ENCODE measurements around the gene PBX4.
A peak's percentile ranks its signal among the peaks of the same experiment; 100 is the strongest.

Gene PBX4

DNA sequence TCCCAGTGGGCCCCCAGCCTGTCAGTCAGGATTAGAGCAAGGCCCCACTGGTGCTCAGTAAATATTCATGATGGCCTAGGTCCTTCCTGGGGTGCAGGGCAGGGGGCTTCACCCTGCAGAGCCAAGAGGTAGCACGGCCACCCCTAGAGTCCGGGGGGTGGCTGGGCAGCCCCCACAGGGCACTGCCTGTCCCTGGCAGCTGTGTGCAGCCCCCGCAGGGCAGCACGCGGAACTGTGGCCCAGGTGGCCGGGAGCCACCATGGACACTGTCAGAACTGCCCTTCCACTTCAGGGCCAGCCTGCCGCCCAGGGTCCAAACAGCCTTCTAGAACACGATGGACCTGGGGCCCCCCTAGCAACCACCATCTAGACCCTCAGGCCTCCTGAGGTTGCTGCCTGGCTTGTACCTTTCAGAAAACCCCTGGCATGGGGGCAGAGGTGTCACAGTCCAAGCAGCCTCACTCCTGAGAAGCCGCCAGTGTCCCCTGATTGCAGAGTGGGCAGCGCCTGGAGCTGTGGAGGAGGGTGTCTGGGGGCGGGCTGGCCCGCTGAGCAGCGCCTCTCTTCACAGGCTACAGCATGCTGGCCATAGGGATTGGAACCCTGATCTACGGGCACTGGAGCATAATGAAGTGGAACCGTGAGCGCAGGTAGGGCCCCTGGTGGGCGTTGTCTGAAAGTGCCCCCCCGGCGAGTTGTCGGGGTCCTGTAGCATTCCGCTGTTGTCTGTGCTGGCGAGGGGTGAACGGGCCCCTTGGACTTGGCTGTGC is 92.7 kb downstream of the PBX4 start:
- Histone ChIP-seq H3K4me1 (ENCODE audit: insufficient read depth, low read length, severe bottlenecking) (peaks cover 53% of the 10 kb centered on the region), H3K9me3 (ENCODE audit: low read length) (no peaks in the 10 kb centered on the region), H3K4me2 (ENCODE audit: low read length) (peak overlapping the region; percentile 69), H3K27ac (ENCODE audit: low read depth, low read length, poor library complexity, severe bottlenecking) (peak overlapping the region; percentile 96), H3K79me2 (ENCODE audit: insufficient read depth, low read length) (peaks cover 18% of the 10 kb centered on the region), H3K9ac (ENCODE audit: low read length) (peak overlapping the region; percentile 65; the same call in 1 of the 2 replicates), H3K36me3 (ENCODE audit: insufficient read depth, low read length) (peaks cover 47% of the 10 kb centered on the region), H2AFZ (ENCODE audit: low read length) (no peak overlapping the region), H3F3A (ENCODE audit: insufficient read depth, low read length) (no peaks in the 10 kb centered on the region; the same call in 1 of the 2 replicates), H3K4me3 (ENCODE audit: low read depth, low read length, poor library complexity, severe bottlenecking) (peak overlapping the region; percentile 43), H3K27me3 (ENCODE audit: insufficient read depth, low read length) (no peaks in the 10 kb centered on the region), H4K20me1 (ENCODE audit: insufficient read depth, low read length) (no peaks in the 10 kb centered on the region), H3K9me2 (ENCODE audit: low read depth, low read length) (no peaks in the 10 kb centered on the region)
- TF ChIP-seq, protein P1, sequence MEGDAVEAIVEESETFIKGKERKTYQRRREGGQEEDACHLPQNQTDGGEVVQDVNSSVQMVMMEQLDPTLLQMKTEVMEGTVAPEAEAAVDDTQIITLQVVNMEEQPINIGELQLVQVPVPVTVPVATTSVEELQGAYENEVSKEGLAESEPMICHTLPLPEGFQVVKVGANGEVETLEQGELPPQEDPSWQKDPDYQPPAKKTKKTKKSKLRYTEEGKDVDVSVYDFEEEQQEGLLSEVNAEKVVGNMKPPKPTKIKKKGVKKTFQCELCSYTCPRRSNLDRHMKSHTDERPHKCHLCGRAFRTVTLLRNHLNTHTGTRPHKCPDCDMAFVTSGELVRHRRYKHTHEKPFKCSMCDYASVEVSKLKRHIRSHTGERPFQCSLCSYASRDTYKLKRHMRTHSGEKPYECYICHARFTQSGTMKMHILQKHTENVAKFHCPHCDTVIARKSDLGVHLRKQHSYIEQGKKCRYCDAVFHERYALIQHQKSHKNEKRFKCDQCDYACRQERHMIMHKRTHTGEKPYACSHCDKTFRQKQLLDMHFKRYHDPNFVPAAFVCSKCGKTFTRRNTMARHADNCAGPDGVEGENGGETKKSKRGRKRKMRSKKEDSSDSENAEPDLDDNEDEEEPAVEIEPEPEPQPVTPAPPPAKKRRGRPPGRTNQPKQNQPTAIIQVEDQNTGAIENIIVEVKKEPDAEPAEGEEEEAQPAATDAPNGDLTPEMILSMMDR (IDR thresholded peaks at IDR 0.05; ENCODE audit: low read length) = peak; percentile 33
- no peak for TF ChIP-seq EZH2 (IDR thresholded peaks at IDR 0.05; ENCODE audit: borderline replicate concordance, low read length)

DNA sequence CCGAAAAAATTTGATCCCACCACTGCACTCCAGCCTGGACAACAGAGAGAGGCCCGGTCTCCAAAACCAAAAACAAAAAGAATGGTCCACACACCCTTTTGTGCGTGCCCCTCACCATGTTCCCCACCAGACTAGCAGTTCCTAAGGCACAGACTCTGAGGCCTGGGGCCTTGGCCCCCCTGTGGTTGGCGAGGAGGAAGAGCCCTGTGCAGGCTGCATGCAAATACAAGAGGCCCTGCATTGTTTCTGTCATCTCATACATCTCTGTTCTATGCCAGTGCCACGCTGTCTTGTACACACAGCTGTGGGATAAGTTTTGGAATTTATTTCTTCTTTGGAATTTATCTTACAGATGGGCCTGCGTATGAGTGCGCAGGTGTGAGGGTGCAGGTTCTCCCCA is 94.4 kb downstream of the PBX4 start:
- H3K27me3 ChIP-seq (ENCODE audit: insufficient read depth, low read length) = no peaks in the 10 kb centered on the region
- H3F3A ChIP-seq (ENCODE audit: insufficient read depth, low read length) = no peaks in the 10 kb centered on the region
- peaks cover 64% of the 10 kb centered on the region for H3K4me1 ChIP-seq (ENCODE audit: insufficient read depth, low read length, severe bottlenecking)
- H4K20me1 ChIP-seq (ENCODE audit: insufficient read depth, low read length) = no peaks in the 10 kb centered on the region
- H2AFZ ChIP-seq (ENCODE audit: low read length) = no peak overlapping the region
- H3K4me3 ChIP-seq (ENCODE audit: low read depth, low read length, poor library complexity, severe bottlenecking) = peak overlapping the region; percentile 43
- peak overlapping the region; percentile 96 for H3K27ac ChIP-seq (ENCODE audit: low read depth, low read length, poor library complexity, severe bottlenecking)
- H3K9me2 ChIP-seq (ENCODE audit: low read depth, low read length) = no peaks in the 10 kb centered on the region
- H3K36me3 ChIP-seq (ENCODE audit: insufficient read depth, low read length) = peaks cover 56% of the 10 kb centered on the region
- TF ChIP-seq EZH2 (IDR thresholded peaks at IDR 0.05; ENCODE audit: borderline replicate concordance, low read length) = no peak
- TF ChIP-seq, protein P1 (IDR thresholded peaks at IDR 0.05; ENCODE audit: low read length) = peak; percentile 10; the same call in 1 of the 2 replicates
- peaks cover 33% of the 10 kb centered on the region for H3K79me2 ChIP-seq (ENCODE audit: insufficient read depth, low read length)
- peak overlapping the region; percentile 65 for H3K9ac ChIP-seq (ENCODE audit: low read length)
- H3K4me2 ChIP-seq (ENCODE audit: low read length) = peak overlapping the region; percentile 69
- no peaks in the 10 kb centered on the region for H3K9me3 ChIP-seq (ENCODE audit: low read length)

DNA sequence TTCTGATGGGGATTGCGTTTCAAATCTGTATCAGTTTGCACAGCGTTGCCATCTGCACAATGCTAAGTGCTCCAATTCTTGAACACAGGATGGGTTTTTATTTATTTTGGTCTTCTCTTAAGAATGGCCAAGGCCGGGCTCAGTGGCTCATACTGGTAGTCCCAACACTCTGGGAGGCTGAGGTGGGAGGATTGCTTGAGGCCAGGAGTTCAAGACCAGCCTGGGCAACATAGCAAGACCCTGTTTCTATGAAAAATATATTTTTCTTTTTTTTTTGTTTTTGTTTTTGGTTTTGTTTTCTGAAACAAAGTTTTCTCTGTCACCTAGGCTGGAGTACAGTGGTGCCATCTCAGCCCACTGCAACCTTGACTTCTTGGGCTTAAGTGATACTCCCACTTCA is 95.3 kb downstream of the PBX4 start:
- TF ChIP-seq, protein P1 (IDR thresholded peaks at IDR 0.05; ENCODE audit: low read length) = no peak
- TF ChIP-seq EZH2 (IDR thresholded peaks at IDR 0.05; ENCODE audit: borderline replicate concordance, low read length) = no peak
- peaks cover 54% of the 10 kb centered on the region for H3K36me3 ChIP-seq (ENCODE audit: insufficient read depth, low read length)
- H3K9me2 ChIP-seq (ENCODE audit: low read depth, low read length) = no peaks in the 10 kb centered on the region
- H3K4me2 ChIP-seq (ENCODE audit: low read length) = peak overlapping the region; percentile 69
- no peak overlapping the region for H2AFZ ChIP-seq (ENCODE audit: low read length)
- H3K27ac ChIP-seq (ENCODE audit: low read depth, low read length, poor library complexity, severe bottlenecking) = peak overlapping the region; percentile 96
- H3K9ac ChIP-seq (ENCODE audit: low read length) = peak overlapping the region; percentile 65; the same call in 1 of the 2 replicates
- H3K9me3 ChIP-seq (ENCODE audit: low read length) = no peaks in the 10 kb centered on the region
- no peaks in the 10 kb centered on the region for H4K20me1 ChIP-seq (ENCODE audit: insufficient read depth, low read length)
- H3K4me3 ChIP-seq (ENCODE audit: low read depth, low read length, poor library complexity, severe bottlenecking) = peak overlapping the region; percentile 43
- H3K79me2 ChIP-seq (ENCODE audit: insufficient read depth, low read length) = peaks cover 39% of the 10 kb centered on the region
- H3K4me1 ChIP-seq (ENCODE audit: insufficient read depth, low read length, severe bottlenecking) = peaks cover 69% of the 10 kb centered on the region
- H3F3A ChIP-seq (ENCODE audit: insufficient read depth, low read length) = no peaks in the 10 kb centered on the region
- H3K27me3 ChIP-seq (ENCODE audit: insufficient read depth, low read length) = no peaks in the 10 kb centered on the region

Data from OCI-LY1 (cell line).